GM21576 (cell line): Measurements from ENCODE around the gene RNF213.

Source experiments
- ATAC-seq: cut with Tn5 transposase; IDR thresholded peaks from one replicate; pipeline ENCODE4 v1.9.1; 2021; ENCODE audit warnings: mild to moderate bottlenecking, moderate library complexity; ENCODE audit not compliant: unreplicated experiment

RNF213 gene

DNA sequence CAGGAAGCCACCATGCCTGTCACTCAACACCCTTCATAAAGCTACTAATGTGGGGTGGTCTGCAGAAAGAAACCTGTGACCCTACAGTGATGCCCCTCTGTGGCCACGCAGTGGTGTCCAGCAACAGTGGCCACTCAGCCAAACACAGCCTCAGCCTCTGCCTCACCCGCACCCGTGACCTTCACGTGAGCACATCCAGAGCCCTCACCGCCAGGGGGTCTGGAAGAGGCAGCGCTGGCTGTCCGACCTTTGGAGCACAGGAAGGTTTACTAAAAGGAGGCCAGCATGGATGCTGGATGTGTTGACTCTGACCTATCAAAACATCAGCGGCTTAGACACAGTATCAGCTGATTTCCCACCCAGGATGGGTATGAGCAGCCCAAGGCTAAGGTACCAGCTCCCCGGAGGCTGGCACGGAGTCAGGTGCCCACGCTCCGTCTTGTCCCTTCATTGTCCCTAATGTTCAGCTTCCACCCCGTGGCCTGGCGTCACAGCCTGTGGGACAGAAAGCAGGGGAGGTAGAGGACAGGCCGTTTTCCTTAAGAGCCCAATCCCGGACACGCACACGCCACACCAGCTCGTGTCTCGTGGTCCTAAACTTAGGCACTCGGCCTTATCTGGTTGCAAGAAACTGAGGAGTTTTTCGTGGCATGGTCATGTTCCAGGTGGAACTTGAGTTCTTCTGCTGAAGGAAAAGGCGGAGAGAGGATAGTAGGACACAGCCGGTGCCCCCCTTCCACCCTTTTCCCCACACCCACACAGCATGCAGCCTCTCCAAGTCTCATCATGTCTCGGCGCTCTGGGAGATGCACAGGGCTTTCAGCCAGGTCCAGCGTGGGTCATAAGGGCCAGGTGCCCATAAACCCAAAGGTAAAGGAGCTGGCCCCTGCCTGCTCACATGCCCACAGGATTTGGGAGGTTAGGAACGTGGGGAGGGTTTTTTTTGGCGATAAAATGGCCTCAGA is 104.6 kb downstream of the RNF213 start:
- ATAC-seq = no peak

DNA sequence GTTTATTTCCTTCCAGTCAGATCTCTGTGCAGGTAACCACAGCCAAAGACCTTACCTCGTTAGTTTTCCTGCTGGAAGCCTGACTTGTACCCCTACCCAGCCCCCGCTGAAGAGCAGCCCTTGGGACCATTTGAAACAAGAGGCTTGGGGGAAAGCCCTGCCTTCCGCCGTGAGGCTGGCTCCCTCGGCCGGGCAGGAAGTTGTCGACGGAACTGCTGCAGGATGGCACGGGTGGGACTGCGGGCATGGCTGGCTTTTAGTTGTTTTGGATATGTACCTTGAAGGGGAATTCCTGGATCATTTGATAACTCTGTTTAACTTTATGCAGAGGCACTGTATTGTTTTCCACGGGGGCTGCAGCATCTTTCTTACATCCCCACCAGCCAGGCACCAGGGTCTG is 105.3 kb downstream of the RNF213 start:
- no peak for ATAC-seq

DNA sequence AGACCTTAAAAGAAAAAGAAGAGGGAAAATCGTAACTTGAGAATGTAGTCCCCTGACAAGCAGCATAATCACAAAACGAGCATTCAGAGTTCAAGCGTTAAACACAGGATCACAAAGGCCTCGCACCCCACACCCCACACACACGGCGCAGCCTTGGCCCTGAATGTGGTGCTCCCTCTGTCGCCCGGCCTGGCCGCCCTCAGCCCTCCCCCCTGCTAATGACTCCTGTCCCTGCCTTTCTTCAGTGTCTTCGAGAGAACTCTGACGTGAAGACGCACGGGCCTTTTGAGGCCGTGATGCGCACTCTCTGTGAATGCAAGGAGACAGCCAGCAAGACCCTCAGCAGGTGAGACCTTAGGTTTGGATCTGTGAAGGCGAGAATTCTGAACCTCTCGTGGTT is 106.9 kb downstream of the RNF213 start:
- ATAC-seq = no peak

DNA sequence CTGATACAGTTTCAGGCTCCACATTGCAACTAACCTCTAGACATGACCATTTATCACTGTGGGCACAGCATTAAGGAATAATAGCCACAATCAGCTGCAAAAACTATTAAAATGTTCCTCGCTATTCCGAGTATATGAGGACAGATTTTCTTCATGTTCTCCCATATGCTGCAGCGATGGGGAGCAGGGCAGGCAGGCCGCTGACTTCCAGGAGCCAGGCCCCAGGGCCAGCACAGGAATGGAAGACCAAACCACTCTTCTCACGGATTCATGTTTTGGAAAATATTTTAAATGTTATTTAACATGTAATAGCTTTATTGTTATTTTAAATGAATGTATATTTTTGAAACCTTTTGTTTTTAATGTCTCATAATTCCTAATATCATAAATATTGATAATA is 110.5 kb downstream of the RNF213 start:
- no peak for ATAC-seq

DNA sequence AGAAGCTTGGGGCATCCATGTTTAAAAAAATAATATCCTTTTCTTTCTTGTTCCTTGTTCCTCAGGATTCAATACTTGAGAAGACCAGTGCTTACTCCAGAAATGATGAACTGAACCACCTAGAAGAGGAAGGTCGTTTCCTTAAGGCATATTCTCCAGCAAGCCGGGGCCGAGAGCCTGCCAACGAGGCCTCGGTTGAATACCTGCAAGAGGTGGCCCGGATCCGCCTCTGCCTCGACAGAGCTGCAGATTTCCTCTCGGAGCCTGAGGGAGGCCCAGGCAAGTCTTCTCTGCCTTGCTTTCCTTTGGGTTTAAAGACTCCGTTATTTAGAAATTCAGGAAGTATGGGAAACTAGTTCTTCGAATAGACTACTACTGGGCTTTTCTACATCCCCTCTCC is 111.8 kb downstream of the RNF213 start:
- ATAC-seq = no peak

DNA sequence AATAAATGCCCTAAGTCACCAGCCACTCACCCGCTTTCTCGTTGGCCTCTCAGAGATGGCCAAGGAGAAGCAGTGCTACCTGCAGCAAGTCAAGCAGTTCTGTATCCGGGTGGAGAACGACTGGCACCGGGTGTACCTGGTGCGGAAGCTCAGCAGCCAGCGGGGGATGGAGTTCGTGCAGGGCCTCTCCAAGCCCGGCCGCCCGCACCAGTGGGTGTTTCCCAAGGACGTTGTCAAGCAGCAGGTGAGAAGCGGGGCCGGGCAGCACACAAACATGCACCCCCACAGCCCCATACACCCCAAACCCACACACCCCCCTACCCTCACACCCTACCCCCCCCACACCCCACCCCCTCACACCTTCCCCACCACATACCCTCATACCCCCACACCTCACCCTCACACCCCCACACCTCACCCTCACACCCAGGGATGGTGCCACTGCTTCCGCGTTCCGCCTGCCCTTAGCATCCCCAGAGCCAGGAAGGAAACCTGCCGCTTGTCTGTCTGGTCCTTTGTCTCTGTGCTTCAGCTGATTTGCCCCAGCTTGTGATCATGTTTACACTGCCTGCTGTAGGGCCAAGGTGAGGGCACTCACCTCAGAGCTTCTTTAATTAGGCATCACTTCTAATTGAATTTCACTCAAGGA is 112.4 kb downstream of the RNF213 start:
- ATAC-seq = no peak

DNA sequence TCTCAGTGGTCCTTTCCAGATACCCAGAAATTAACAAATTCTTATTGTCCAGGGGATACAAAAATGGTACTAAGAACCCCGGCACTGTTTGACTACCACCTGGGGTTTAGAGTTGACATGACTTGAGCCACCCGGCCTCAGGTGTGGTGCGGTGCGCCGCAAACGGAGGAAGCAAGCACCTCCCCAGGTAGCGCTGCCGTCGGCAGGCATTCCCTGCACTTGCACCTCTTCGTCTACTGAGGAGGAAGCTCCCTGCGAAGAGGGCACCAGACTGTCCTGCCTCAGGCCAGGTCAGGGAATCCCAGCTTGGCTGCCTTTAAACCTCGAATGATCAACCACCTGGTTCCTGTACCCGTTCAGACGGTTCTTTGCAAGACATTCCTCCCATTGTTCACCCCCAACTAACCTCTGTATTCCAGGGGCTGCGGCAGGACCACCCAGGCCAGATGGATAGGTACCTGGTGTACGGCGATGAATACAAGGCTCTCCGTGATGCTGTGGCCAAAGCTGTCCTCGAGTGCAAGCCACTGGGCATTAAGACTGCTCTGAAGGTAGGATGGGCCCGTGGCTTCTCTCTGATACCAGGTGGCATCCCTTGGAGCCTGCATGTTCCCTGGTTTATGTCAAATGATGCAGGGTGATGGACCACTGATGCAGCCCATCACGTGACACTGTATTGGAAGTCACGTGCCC is 113.5 kb downstream of the RNF213 start:
- ATAC-seq = no peak

DNA sequence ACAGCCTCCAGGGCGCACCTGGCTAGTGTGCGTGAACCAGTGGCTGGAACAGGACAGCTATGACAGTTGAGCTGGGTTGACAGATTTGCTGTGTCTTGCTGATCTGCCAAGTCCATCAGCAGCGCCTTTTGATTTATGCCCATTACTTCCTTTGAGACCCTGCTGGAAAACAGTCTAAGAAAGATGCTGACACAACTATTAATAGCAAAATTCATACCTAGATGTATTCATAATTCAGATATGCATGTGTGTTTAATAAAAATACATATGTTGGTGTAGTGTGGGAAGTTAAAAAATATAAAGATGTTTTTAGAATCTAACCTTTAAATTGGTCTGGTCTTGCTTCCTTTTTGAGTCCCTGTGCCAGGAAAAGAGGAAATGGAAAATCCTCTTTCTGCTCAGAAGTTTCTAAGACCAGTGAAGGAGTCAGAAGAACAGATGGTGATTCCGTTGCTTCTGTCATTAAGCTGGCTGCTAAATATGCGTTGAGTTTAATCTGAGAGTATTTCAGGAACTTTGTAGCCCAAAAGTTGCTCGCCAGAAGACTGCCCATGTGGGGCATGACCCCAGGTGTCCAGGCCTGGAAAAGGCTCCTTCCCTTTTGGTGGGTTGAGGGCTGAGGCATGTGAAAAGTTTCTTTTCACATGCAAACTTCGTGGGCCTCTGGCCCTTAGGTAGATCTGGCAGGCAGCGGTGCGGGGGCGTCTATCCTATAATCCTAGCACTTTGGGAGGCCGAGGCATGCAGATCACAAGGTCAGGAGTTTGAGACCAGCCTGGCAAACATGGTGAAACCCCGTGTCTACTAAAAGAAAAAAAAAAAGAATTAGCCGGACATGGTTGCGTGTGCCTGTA is 114.3 kb downstream of the RNF213 start:
- no peak for ATAC-seq

DNA sequence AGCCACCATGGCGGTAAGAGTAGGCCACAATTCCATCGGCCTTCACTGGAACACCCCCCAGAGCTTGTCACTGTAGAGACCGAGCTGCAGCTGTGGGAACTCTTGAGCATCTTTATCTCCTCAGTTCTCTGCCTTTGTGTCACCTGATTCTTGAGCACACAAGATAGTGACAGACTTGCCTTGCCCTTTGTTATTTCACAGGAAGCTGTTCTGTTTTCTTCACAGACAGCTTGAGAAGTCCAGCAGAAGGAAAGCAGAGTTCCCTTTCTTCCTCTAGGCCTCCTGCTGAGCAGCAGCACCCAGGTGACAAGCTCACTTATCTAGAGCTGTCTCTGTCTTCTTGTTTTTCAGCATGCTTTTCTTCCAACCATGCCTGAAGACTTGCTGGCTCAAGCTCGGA is 115.9 kb downstream of the RNF213 start:
- ATAC-seq = no peak

DNA sequence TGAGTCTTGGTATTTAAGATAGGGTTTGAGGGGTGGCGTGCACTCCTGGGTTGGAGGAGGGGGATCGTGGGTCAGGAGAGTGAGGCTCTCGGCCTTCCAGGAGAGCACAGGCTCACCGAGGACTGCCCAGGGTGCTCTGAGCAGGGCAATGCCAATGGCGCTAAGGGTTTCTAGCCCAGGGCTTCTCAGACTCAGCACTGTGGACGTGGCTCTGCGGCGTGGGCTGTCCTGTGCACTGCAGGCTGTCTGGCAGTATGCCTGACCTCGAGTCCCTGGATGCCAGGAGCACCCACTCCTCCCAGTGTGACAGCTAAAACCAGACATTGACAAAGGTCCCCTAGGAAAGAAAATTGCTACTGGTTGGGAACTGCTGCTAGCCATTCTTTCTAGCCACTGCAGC is 117.1 kb downstream of the RNF213 start:
- ATAC-seq = no peak

DNA sequence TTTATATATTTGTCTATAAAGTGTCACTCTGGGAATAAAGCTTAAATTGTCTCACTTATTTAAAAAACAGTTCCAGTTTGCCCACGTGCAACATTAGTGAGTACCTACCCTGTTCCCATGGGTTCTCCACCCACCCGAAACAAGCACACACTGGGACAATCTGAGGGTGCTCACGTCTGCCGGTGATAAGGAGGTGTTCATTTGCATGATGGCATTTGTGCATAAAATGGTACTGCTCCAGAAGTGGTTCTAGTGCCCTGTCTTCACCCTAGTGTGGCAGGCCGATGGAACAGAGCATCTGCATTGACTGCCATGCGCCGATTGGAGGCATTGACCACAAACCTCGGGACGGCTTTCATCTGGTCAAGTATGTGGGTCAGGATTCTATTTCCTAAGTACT is 118.7 kb downstream of the RNF213 start:
- ATAC-seq = no peak

DNA sequence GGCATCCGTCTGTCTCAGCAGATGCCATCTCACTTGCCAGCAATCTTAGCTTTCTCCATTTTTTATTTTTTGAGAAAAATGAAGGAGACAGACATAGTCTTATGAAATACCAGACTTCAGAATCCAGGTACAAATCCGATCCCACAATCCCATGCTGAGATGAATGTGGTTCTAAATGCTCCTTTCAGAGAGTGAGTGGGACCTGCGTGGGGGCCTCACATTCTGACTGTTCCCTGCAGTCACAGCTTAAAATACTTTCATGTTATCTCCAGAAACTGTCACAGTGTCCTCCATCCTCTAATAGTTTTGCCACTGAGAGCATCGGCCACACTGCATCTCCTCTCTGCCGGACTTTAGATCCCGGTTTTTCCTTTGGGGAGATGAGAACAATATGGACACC is 119.4 kb downstream of the RNF213 start:
- no peak for ATAC-seq

DNA sequence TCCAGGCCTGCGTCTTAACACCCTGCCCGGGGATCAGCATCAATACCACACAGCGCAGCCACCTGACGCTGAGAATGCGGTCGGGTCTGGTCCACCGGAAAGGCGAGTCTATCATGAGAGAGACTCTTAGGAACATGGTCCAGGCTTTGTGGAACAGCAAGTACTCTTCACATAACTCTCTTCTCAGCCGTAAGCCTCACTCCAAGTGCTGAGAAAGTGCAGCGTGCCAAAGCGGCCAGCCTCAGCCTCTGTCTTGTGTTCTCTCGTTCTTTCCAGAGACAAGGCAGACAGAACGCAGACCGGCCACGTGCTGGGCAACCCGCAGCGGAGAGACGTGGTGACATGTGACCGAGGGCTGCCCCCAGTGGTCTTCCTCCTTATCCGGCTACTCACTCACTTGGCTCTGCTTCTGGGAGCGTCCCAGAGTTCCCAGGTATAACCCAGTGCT is 119.9 kb downstream of the RNF213 start:
- ATAC-seq = no peak

DNA sequence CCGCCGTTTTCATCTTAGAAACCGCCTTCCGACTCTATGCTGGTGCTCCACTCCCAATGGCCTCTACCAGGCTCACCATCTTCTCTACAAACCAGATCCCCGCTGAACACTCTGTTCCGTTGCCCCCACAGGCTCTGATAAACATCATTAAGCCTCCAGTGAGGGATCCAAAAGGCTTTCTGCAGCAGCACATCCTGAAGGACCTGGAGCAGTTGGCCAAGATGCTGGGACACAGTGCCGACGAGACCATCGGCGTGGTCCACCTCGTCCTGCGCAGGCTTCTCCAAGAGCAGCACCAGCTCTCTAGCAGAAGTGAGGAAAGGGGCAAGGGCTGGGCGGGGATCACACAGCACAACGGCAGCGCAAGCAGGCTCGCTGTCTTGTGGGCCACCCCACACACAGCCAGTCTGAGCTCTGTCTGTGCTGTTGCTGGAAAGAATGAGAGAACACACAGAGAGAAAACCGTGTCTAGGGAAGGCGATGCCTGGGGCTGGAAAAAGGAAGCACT is 120.8 kb downstream of the RNF213 start:
- no peak for ATAC-seq

DNA sequence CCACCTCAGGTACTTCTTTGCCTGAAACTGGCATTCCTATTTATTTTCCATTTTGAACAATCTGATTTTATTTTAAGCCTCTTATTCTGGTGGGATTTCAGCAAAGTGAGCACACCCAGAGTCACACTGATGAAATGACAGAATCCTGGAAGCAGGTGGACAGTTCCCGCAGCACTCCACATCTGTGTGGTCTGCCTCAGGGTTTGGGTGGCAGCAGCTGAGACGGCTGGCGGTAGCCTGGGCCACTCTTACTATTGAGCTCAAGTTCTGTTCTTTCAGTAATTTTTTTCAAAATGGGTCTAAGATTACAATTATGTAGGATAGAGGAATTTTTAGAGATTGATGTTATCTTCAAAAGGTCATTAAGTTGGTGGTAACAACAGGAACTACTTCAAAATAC is 121.8 kb downstream of the RNF213 start:
- no peak for ATAC-seq

DNA sequence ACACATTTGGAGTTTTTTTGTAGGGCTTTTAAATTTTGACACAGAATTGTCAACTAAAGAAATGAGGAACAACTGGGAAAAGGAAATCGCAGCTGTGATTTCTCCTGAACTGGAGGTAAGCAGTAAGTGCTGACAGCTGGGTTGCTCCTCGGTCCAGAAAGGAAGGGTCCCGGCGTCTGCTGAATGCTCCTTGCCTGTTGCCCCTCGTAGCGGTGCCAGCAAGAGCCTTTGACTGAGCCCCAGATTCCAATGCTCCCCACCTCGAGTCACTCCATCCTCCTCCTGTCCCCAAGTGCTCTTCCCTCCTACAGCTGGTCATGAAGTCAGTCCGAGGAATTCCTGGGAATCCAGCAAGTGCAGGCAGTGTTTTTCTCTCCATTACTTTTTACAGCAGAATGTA is 122.3 kb downstream of the RNF213 start:
- ATAC-seq = no peak

DNA sequence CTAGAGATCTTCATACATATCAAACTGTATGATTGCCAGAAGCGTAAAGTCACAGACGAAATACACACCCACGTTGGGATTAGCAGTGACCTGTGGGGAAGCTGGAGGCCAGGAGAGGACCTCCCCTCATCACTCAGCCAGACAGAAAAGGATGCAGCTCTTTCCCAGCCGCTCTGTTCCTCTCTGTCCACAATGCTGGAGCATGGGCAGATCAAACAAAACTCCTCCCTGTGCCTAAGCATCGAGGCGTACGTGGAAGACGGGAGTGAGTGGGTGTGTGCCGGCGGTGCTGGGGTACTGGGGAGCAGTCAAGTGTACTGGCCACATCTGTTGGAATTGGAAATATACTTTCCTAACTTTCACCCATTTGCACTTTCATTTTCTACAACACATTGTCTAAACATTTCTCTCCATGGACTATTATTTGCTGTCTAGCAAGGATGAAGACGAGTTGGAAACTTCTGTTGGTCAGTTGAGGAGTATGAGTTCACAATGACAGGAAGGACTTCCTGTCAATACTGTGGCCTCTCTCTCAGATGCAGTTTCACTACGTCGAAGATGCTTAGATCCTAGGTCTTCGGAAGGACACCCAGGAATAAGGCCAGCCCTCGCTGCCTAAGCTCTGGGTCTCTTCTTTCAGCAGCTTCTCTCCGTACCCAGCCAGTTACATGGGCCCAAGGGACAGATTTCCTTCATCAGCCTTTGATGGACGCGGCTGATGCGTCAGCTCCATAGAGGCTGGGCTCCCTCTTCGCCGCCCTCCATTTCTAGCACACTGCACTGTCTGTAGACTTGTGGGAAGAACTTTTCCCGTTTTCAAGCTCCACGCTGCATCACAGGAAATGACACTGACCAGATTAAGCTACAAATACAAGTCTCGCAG is 123.7 kb downstream of the RNF213 start:
- no peak for ATAC-seq

DNA sequence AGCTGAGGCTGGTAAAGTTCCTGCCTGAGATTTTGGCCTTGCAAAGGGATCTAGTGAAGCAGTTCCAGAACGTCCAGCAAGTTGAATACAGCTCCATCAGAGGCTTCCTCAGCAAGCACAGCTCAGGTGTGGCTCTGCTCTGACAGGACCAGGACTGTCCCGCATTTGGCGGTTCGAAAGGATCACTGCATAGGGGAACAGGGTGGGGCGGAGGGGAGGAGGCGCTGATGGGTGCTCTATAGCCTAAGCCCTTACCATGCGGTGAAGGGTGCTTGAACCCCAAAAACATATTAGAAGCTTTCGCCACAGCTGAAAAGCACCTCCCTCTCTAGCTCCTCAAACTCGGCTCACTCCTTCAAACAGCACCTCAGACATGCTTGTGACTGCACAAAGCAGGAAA is 124.4 kb downstream of the RNF213 start:
- ATAC-seq = no peak

DNA sequence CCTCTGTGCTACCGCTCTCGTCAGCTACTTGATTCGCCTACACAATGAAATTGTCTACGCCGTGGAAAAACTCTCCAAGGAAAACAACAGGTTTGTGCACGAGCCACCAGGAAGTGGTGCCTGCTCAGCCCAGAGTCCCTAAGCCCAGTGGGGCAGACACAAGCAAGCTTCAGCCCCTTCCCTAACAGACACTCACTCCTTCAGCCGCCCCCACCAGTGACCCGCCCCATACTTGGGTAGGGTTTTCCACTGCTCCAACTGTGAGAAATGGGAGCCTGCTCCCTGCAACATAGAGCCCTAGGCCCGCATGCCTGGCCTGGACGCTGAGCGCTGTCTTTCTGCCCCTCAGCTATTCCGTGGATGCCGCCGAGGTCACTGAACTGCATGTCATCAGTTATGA is 125.7 kb downstream of the RNF213 start:
- ATAC-seq = no peak

DNA sequence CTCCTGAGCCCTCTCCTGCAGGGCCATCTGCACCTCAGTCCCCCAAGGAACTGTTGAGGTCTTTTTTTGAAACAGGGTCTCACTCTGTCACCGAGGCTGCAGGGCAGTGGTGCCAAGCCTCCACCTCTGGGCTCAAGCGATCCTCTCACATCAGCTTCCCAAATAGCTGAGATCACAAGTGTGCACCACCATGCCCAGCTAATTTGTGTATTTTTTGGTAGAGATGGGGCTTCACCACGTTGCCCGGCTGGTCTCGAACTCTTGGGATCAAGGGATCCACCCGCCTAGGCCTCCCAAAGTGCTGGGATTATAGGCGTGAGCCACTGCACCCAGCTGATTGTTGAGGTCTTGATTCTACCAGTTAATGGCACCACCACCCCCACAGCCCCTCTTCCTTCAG is 126.4 kb downstream of the RNF213 start:
- ATAC-seq = no peak
